Retina (tissue), 1 donor: ENCODE results near the gene AQP11.
"Not testable (repeated sequence)": the region's sequence is repeated elsewhere in the genome, so short reads cannot be mapped to it uniquely, and the experiment has no call there.

Experiments used
- DNase-seq: peaks from one replicate; pipeline ENCODE4 v3.0.0-alpha.2; 2016

The AQP11 gene, protein sequence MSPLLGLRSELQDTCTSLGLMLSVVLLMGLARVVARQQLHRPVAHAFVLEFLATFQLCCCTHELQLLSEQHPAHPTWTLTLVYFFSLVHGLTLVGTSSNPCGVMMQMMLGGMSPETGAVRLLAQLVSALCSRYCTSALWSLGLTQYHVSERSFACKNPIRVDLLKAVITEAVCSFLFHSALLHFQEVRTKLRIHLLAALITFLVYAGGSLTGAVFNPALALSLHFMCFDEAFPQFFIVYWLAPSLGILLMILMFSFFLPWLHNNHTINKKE

DNA sequence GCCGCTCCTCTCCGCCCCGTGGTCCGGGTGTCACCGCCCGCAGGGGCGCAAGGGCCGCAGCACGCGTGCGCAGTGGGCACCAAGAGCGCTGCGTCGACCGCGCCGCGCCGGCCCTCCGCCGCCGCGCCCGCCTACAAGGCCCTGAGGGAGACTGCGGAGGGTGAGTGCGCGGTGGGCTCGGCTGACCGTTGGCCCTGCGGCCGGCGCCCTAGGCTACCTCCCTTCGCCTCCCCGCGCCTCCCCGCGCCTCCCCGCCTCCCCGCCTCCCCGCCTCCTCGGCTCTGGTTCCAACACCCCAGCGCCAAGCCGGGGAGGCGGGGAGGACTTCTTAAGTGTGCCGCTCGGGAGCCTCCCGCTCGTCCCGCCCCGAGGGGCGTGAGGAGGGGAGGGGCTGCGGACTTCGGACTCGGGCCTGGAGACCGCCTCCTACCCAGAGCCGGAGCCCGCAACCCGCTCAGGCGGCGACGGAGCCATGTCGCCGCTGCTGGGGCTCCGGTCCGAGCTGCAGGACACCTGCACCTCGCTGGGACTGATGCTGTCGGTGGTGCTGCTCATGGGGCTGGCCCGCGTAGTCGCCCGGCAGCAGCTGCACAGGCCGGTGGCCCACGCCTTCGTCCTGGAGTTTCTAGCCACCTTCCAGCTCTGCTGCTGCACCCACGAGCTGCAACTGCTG, at the start of gene AQP11:
TSS of gene AQP11 (plus strand) at position 433 of the 673 bp plus-strand sequence. CDS start at position 473, 40 bp downstream.
- peak; percentile 91 for DNase-seq

DNA sequence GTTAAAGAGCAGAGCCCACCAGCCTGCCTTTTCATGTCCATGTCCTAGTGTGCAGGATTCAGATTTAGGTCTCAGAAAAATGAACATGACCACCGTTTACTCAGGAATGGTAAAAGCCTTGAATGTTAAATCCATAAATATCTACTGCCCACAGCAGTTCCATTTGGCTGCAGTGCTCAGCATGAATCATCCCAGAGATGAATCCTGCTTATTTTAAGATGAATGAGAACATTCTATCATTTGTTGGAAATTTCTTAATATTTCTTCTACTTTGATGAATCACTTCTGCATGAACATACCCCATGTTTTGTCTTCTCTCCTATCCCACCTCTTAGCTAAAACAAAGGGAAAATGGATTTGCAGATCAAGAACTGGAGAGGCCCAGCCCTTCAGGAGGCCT, 47.5 kb upstream of the AQP11 start:
- DNase-seq: no peak

DNA sequence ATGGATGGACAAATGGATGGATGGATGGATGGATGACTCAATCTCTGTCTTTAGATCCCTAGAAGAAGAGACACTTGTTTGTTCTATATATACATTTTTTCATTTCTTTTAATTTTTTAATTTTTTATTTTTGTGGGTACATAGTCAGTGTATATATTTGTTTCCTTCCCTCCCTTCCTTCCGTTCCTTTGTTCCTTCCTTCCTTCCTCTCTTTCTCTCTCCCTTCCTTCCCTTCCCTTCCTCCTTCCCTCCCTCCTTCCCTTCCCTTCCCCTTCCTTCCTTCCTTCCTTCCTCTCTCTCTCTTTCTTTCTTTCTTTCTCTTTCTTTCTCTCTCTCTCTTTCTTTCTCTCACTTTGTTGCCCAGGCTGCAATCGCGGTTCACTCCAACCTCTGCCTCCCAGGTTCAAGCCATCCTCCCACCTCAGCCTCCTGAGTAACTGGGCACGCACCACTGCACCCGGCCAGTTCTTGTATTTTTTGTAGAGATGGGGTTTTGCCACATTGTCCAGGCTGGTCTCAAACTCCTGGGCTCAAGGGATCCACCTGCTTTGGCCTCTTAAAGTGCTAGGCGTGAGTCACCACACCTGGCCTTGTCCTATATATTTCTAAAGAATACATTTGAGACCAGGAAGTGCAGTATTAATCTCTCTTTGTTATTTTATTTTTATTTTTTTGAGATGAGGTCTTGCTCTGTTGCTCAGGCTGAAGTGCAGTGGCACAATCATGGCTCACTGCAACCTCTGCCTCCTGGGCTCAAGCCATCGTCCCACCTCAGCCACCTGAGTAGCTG, 42.5 kb upstream of the AQP11 start:
- DNase-seq: no peak

DNA sequence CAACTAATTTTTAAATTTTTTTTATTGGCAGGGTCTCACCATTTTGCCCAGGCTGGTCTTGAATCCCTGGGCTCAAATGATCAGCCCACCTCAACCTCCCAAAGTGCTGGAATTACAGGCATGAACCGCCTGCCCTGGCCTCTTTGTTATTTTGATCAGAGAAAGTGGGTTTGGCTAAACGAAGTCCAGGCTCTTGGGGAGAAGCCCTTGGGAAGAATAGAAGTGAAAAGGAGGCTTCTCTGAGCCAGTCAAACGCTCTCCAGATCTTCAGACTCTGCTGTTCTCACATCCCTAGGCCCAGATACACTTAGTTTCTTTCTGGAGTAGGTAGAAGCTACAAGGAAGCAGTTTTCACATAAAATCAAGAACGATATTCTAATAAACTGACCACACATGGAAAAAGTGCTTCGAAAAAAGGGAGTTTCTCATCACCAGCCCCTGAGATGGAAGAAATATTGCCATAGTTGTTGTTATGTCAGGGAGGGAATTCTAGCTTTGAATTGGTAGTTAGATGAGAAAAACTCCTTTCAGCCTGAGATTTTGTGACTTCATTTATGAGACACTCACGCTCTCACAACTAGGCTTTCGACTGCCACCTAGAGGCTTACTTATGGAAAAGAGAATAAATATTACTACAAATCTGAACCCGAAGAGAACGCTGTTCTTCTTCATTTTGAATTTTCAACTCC, 41.7 kb upstream of the AQP11 start:
- peak; percentile 67 for DNase-seq

DNA sequence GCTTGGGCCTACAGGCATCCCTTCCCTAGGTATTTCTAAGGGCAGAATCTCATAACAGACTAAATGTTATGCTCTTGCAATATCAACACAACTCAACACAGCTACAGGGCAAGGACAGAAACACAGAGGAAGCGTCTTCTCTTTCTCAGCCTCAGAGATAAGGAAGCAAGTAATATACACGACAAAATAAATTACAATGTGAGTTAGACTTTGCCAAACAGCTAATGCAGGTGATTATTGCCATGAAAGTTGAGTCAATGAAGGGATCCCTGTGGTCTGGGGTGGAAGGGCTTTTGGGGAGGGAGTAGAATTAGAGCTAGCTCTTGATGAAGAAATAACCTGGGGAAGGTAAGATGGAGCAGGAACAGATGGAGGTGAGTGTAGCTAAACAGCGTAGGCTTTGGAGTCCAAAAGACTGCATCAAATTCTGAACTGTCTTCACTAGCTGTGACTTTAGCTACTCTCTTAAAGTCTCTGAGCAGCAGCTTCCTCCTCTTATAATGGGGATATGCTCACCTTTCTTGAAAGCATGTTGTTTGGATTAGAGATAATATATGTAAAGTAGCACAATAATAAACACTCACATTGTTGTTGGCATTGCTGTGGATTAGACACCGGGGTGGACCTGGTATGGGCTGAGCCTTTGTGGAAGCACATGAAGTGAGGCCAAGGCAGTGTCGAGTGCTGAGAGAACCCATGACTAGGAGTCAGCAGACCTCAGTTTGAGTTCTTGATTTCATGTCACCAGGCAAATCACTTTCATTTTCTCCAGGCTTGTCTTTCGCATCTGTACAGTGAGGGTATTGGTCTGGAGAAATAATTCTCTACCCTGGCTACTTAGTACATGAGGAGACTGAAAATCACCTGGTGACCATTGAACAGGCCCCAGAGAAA, 41.0 kb upstream of the AQP11 start:
- no peak for DNase-seq

DNA sequence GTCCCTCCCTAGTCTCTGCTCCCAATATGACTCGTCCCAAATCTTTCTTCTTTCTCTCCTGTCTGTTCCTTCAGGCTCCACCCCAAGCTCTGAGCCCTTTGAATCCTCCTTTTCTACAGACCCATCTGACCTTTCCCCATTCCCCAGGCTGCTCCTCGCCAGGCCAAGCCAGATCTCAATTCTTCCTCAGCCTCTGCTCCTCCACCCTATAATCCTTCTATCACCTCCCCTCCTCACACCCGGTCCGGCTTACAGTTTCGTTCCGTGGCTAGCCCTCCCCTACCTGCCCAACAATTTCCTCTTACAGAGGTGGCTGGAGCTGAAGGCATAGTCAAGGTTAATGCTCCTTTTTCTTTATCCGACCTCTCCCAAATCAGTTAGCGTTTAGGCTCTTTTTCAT, 38.3 kb upstream of the AQP11 start:
- not testable (repeated sequence) for DNase-seq

DNA sequence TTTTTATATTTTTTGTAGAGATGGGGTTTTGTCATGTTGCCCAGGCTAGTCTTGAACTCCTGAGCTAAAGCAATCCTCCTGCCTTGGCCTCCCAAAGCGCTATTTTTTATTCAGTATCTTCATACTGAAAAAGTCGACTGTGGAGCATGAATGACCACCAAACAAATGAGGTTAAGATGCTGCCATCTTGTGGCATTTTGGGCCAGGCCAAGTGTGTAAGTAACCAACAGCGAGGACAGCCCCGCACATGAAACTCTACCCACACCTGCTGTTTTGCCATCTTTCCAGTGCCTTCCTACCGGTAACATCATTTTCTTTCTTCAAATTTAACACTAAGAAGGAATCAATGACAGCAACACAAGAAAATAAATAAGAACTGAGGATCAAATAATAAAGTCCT, 32.2 kb upstream of the AQP11 start:
- no peak for DNase-seq

DNA sequence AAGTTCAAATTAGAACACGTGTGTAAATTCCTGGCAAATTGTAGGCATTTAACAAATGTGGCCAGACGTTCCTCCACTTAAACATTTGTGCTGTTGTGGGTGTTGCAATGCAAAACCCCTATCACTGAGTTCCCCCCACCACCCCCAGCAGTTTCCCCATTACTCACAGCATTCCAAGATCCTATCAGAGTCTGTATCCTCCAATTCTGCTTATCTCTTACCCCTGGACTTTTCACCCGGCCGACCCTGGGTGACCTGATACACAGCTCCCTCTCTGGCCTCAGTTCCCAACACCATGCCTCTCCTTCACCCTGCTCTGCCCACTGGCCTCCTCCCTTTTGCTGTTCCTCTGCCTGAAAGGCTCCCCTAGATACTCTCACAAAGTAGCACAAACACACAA, 31.4 kb upstream of the AQP11 start:
- no peak for DNase-seq

DNA sequence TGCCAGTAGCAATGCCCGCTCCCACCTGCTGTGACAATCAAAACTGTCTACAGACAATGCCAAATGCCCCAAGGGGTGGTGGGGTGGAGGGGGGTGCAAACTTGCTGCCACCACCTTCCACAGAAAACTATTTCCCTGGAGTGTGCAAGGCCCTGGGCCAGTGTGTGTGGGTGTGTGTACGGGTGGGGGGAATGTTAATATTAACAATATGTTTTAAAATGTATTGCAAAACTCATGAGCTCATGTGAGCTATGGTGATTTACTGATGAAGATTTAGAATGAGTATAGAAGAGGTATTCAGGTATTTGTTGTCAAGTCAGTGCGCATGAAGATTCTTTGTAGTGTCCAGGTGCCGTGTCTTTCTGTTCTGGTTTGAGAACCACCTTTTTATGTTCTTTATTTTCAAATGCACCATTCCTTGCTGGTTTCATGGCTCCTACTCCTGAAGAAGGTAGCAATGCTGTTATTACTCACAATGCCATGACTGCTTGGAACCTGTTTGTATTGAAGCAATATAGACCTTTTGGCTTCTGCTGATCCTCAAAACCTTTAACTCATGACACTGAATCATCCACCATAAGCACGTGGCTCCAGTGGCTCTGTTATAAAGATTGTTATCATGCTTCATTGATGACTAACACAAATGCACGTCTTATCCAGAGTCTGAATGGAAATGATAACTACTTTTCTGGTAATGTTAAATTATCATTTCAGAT, 29.9 kb upstream of the AQP11 start:
- DNase-seq: no peak

DNA sequence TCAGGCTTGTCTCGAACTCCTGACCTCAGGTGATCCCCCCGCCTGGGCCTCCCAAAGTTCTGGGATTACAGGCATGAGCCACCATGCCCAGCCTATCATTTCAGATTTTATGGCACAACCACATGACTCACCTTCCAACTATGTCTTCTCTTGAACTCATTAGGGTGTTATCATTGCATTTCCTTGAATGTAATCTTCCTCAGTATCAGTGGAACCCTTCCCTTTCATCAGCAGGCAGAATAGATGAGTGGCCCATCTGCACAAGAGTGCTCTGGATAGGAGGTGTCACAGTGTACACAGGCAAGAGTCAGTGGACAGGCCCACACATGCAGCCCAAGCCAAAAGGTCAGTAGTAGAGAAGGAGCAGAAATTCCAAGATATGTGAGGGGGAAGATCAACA, 29.1 kb upstream of the AQP11 start:
- DNase-seq: no peak

DNA sequence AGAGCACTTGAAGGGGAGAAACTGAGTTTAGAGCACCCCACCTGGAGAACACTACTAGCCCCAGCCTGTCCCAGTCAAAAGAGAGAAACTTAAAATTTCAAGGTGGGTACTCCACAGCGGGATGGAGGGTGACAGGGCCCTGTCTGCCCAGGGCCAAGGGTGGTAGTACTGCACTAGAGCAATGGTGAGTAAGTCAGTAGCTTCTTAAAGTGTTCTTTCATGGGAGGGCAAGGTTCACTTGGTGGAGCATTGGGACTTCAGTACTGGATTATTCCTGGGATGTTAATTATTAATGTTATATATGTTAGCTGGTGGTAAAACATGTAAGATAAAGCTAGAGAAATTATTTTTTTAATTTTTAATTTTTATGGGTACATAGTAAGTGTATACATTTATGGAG, 28.5 kb upstream of the AQP11 start:
- no peak for DNase-seq

DNA sequence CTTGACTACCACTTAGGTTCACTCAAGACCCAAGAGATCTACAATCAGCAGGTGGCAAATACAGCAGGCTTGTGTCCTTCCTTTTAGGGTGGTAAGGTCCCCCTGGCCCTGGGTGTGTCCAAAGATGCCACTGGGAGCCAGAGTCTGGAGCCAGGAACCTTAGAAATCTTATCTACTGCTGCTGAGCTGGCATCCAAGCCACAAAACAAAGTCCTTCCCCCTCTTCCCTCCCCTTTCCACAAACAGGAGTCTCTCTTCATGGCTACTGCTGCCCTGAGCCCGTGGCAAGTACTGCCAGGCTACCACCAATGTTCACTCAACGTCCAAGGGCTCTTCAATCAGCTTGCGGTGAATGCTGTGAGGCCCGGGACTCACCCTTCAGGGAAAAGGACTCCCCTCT, 21.4 kb upstream of the AQP11 start:
- no peak for DNase-seq

DNA sequence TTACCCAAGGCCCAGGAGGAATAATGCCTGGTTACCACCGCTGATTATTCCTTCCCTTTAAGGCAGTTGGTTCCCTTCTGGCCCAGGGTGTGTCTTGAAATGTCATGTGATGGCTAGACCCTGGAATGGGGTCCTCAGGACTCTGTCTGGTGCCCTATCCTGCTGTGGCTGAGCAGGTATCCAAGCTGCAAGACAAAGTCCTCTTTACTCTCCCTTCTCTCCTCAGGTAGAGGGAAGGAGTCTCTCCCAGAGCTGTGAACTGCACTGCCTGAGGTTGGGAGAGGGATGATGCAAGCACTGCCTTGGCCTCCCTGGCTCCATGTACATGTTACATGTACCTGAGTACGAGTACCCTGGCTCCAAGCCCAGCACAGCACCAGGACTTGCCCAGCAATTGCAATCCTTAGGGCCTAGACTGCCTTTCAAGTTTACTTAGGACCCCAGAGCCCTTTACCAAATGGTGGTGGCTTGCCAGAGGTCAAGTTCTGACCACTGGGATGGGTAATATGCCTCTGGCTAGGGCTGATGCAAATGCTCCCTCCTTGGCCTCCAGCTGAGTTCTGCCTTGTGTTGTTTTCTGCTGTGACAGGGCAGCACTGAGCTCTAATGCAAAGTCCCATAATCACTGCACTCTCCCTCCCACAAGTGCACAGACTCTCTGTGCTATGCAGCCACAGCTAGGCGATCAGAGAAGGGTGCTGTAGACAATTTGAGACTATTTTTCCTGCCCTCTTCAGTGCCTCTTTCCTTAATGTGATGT, 20.7 kb upstream of the AQP11 start:
- DNase-seq: no peak

DNA sequence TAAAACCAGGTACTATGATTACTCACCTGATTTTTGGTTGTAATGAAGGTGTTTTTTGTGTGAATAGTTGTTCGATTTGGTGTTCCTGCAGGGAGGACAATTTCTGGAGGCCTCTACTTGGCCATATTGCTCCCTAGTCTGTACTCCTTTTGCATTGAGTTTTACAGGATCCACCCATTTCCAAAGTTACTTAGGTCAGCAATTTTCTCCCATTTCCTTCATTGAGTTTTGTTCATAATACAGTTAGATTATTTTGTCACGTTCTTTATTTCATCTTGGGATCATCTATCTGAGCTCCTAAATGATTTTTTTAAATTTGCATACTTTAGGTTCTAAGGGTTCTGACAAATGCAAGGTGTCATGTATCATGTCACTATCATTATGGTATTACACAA, 20.1 kb upstream of the AQP11 start:
- no peak for DNase-seq

DNA sequence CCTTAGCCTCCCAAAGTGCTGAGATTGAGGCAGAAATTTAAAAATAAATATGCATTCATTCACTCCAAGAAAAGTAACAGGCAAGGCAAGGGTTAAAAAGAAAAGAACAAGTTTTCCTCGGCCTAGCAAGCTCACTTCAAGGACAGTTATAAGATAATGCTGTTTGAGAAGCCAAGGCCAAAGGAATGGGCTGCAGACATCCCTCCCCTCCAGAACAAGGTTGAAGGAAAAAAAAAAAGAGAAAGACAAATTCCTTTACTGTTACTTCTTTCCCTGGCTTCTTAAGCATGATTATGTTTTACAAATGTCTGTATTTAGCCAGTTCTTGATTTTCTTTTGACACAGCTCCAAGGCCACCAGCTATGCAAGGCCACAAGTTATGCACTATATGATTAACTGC, 18.9 kb upstream of the AQP11 start:
- DNase-seq: not testable (repeated sequence)

DNA sequence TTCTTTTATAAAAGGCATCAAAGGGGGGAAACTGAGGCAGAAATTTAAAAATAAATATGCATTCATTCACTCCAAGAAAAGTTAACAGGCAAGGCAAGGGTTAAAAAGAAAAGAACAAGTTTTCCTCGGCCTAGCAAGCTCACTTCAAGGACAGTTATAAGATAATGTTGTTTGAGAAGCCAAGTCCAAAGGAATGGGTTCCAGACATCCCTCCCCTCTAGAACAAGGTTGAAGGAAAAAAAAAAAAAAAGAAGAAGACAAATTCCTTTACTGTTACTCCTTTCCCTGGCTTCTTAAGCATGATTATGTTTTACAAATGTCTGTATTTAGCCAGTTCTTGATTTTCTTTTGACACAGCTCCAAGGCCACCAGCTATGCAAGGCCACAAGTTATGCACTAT, 14.3 kb upstream of the AQP11 start:
- not testable (repeated sequence) for DNase-seq

DNA sequence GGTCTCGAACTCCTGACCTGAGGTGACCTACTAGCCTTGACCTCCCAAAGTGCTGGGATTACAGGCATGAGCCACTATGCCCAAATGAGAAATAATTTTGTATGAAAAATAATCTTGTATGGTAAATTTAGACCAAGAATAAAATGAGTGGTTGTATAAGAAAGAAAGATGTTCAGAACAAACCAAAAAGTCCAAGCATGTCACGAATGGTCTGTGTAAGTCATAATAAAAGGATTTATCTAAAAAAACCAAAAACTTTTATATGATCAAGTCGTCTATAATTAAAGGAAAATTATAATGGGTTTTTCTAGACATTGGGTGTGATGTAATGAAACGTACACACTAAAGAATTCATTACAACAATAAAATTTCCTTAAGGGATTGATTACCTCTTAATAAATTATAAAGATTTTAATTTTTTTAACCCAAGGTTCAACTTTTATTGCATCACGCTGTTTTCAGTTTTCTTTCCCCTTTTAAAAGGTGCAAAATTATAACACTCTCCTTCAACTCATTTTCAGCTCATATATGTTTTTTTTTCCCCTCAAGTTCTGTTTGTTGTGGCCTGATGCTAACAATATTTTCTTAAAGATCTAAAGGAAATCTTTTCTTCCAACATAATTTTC, 8.9 kb upstream of the AQP11 start:
- DNase-seq: no peak

DNA sequence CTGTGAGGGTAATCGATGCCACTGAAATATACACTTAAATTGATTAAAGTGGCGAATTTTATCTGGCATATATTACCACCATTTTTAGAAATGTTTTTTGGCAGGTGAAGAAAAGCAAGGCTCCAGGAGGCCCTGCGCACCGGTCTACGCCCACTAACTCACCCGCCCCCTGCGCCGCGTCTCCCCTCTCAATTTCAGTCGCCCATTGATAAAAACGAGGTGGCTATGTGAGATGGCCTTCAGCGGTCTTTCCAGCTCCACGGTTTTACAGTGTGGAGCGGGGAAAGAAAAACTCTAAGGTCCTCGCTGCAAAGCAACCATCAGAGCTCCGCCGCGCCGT, 602 bp upstream of the AQP11 start:
- DNase-seq: no peak

DNA sequence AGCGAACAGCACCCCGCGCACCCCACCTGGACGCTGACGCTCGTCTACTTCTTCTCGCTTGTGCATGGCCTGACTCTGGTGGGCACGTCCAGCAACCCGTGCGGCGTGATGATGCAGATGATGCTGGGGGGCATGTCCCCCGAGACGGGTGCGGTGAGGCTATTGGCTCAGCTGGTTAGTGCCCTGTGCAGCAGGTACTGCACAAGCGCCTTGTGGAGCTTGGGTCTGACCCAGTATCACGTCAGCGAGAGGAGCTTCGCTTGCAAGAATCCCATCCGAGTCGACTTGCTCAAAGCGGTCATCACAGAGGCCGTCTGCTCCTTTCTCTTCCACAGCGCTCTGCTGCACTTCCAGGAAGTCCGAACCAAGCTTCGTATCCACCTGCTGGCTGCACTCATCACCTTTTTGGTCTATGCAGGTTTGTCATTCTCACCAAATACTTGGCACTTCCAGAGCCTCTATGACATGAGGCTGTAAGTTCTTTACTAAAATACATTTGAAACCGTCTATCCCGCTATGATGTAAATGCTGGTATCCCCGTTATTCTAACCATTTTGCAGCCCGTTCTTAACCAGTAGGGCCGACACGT, 535 bp downstream of the AQP11 start:
- DNase-seq: no peak

DNA sequence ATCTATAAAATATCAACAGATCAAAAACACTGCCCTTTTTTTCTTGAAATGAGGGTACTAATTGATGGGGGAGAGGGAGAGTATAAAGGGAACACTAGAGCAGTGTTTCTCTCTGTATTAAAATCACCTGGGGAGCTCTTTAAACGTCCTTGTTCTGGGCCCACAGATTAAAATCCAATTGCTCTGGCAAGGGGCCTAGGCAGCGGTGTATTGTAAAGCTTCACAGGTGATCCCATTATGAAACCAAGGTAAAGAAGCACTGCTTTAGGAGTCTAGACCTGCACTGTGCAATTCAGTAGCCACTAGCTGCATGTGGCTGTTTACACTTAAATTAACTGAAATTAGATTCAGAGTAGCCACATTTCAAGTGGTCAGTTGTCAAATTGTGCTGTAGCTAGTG, 3.0 kb downstream of the AQP11 start:
- no peak for DNase-seq
